HepG2 (cell line): ENCODE results near the gene E2F1. TPM values are rescaled to one million over a fixed set of nuclear protein-coding genes. Genes with fewer than 3 reads are reported as not detected.

Source experiments
- ARID3A ChIP-seq: IDR thresholded peaks from 2 replicates; pipeline ENCODE4 v1.6.1; 2012; ENCODE audit warnings: low read depth, low read length, improper control_type of control experiment
- ATF4 ChIP-seq, 2 experiments: fragments of 450-650 bp in 1 of 2; sonication (generic) in 1 of 2; formaldehyde crosslinking; IDR thresholded peaks; 2 replicates each; pipeline versions ENCODE4 v1.5.0 to v1.8.0; 2020 to 2022; ENCODE audit warnings: mild to moderate bottlenecking in 1 of 2, missing genetic modification reagents in 1 of 2
- GPN1 ChIP-seq: sonication (generic); formaldehyde crosslinking; IDR thresholded peaks from 2 replicates; pipeline ENCODE4 v1.5.1; 2020; ENCODE audit warnings: missing genetic modification reagents, borderline replicate concordance
- HIC2 ChIP-seq: sonication (generic); formaldehyde crosslinking; IDR thresholded peaks from 2 replicates; pipeline ENCODE4 v1.9.0; 2022; ENCODE audit warnings: low read depth, missing genetic modification reagents
- MIXL1 ChIP-seq: IDR thresholded peaks from 2 replicates; pipeline ENCODE4 v1.6.1; 2016
- MLLT10 ChIP-seq: sonication (generic); formaldehyde crosslinking; IDR thresholded peaks from 2 replicates; pipeline ENCODE4 v1.4.0; 2020; ENCODE audit warnings: missing genetic modification reagents
- POLR2AphosphoS2 ChIP-seq: IDR thresholded peaks from 2 replicates; pipeline ENCODE4 v1.6.1; 2011; ENCODE audit warnings: low read depth, low read length, improper control_type of control experiment
- SAP130 ChIP-seq: IDR thresholded peaks from 2 replicates; pipeline ENCODE4 v1.6.1; 2016; ENCODE audit warnings: low read depth
- SMAD1 ChIP-seq: sonication (generic); formaldehyde crosslinking; IDR thresholded peaks from 2 replicates; pipeline ENCODE4 v1.4.0; 2020; ENCODE audit warnings: missing genetic modification reagents, low read depth, mild to moderate bottlenecking, borderline replicate concordance
- SMAD9 ChIP-seq: sonication (generic); formaldehyde crosslinking; IDR thresholded peaks from 2 replicates; pipeline ENCODE4 v1.5.1; 2020; ENCODE audit warnings: mild to moderate bottlenecking, missing genetic modification reagents
- SP2 ChIP-seq: sonication (generic); formaldehyde crosslinking; IDR thresholded peaks from 2 replicates; pipeline ENCODE4 v1.5.1; 2020; ENCODE audit warnings: mild to moderate bottlenecking, missing genetic modification reagents
- ZNF160 ChIP-seq: sonication (generic); formaldehyde crosslinking; IDR thresholded peaks from 2 replicates; pipeline ENCODE4 v1.8.0; 2022; ENCODE audit warnings: mild to moderate bottlenecking, inconsistent platforms, missing genetic modification reagents
- ZNF224 ChIP-seq: sonication (generic); formaldehyde crosslinking; IDR thresholded peaks from 2 replicates; pipeline ENCODE4 v1.5.0; 2020; ENCODE audit warnings: mild to moderate bottlenecking, missing genetic modification reagents
- ZNF263 ChIP-seq: sonication (generic); formaldehyde crosslinking; IDR thresholded peaks from 2 replicates; pipeline ENCODE4 v1.4.0; 2020; ENCODE audit warnings: missing genetic modification reagents
- ZNF44 ChIP-seq: sonication (generic); formaldehyde crosslinking; IDR thresholded peaks from 2 replicates; pipeline ENCODE4 v1.5.1; 2020; ENCODE audit warnings: mild to moderate bottlenecking, missing genetic modification reagents
- ZSCAN31 ChIP-seq: sonication (generic); formaldehyde crosslinking; IDR thresholded peaks from 2 replicates; pipeline ENCODE4 v1.5.0; 2020; ENCODE audit warnings: low read depth, mild to moderate bottlenecking, missing genetic modification reagents
- polyA plus RNA-seq, 8 experiments: library from polyadenylated mRNA; depleted of rRNA in 3 of 8; stranded (reverse) in 7 of 8; unstranded in 1 of 8; fragments of >200 nt; fragmentation: Illumina TruSeq in 4 of 8; extraction: Trizol in 4 of 8; gene quantifications; 2 replicates each; pipeline versions ENCODE4 v1.2.1 to v1.2.3, GENCODE V29; 2011 to 2016; ENCODE audit warnings: low read depth in 4 of 8, missing spikeins in 1 of 8, mixed read lengths in 1 of 8; ENCODE audit not compliant: insufficient read depth in 1 of 8
- total RNA-seq, 5 experiments: library from RNA; depleted of rRNA; stranded (reverse); fragments of >200 nt; fragmentation: Illumina TruSeq; extraction: Trizol; gene quantifications; 2 replicates each; pipeline ENCODE4 v1.2.3, GENCODE V29; 2016; ENCODE audit warnings: low read depth in 1 of 5
- TF ChIP-seq, protein P1 (sequence below): sonication (generic); formaldehyde crosslinking; IDR thresholded peaks from 2 replicates; pipeline ENCODE4 v1.8.1; 2023; ENCODE audit warnings: mild to moderate bottlenecking, missing genetic modification reagents
- TF ChIP-seq, protein P2 (sequence below): sonication (generic); formaldehyde crosslinking; IDR thresholded peaks from 2 replicates; pipeline ENCODE4 v1.4.0; 2020; ENCODE audit warnings: missing genetic modification reagents
- TF ChIP-seq, protein P3 (sequence below): sonication (generic); formaldehyde crosslinking; IDR thresholded peaks from 2 replicates; pipeline ENCODE4 v1.5.1; 2020; ENCODE audit warnings: missing genetic modification reagents, mild to moderate bottlenecking, borderline replicate concordance

The E2F1 gene
- total and polyA plus RNA-seq, 2 of the 13 experiments (the other 11 are each of a cell fraction or from before 2014, with no cell fraction given) = 25.5 to 39.4 TPM

DNA sequence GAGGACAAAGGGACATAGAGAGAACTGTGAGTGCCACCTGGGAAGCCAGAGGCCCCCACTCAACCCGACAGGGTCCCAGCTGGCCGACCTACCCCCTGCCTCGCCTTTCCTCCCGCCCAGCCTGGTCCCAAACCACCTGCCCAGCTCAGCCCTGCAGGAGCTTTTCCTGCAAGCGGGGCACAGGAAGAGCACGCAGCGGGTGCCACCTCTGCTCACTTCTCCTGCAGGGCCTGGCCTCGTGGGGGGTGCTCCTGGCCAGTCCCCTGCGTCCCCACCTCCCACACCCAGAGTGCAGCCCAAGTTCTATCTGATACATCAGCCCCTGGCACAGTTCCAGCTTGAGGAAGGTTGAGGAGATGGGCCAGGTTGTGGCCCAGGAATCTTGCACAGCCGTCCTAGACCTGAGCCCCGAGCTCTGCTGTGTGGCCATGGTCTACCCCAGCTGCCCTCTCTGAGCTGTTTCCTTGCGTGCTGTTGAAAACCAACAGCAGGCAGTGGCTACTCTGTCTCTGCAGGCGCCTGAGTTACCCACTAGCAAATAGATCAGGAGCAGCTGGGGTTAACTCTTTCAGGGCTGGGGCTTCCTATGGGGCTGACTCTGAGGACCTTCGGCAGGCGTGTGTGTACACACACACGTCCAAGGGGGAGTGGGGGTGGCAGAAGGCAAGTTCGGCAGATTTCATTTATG, 13.6 kb downstream of the E2F1 start (continued):
- TF ChIP-seq MIXL1 (CRISPR knock-in tag) (no peak), ZNF263 (CRISPR knock-in tag) (no peak), ZSCAN31 (CRISPR knock-in tag) (peak; percentile 27; the same call in 1 of the 2 replicates), SAP130 (CRISPR knock-in tag) (peak; percentile 4; the same call in 1 of the 2 replicates), MLLT10 (CRISPR knock-in tag) (no peak), HIC2 (CRISPR knock-in tag) (0 out of 2 replicates have a peak, but pooled peaks have one; percentile 42), SMAD1 (CRISPR knock-in tag) (peak; percentile 77; the same call in 1 of the 2 replicates), SMAD9 (CRISPR knock-in tag) (no peak), SP2 (CRISPR knock-in tag) (no peak), ARID3A (no peak), GPN1 (CRISPR knock-in tag) (no peak), POLR2AphosphoS2 (no peak), ZNF160 (CRISPR knock-in tag) (no peak), ZNF224 (CRISPR knock-in tag) (peak; percentile 38; the same call in 1 of the 2 replicates), ZNF44 (CRISPR knock-in tag) (peak; percentile 41; the same call in 1 of the 2 replicates), ATF4 (CRISPR knock-in tag; IDR thresholded peaks at IDR 0.05) (0 out of 4 replicates have a peak, but pooled peaks of 1 of the 2 experiments have one; percentile 48)
- TF ChIP-seq, protein P1, sequence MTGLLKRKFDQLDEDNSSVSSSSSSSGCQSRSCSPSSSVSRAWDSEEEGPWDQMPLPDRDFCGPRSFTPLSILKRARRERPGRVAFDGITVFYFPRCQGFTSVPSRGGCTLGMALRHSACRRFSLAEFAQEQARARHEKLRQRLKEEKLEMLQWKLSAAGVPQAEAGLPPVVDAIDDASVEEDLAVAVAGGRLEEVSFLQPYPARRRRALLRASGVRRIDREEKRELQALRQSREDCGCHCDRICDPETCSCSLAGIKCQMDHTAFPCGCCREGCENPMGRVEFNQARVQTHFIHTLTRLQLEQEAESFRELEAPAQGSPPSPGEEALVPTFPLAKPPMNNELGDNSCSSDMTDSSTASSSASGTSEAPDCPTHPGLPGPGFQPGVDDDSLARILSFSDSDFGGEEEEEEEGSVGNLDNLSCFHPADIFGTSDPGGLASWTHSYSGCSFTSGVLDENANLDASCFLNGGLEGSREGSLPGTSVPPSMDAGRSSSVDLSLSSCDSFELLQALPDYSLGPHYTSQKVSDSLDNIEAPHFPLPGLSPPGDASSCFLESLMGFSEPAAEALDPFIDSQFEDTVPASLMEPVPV = 0 out of 2 replicates have a peak, but pooled peaks have one; percentile 11
- TF ChIP-seq, protein P2, sequence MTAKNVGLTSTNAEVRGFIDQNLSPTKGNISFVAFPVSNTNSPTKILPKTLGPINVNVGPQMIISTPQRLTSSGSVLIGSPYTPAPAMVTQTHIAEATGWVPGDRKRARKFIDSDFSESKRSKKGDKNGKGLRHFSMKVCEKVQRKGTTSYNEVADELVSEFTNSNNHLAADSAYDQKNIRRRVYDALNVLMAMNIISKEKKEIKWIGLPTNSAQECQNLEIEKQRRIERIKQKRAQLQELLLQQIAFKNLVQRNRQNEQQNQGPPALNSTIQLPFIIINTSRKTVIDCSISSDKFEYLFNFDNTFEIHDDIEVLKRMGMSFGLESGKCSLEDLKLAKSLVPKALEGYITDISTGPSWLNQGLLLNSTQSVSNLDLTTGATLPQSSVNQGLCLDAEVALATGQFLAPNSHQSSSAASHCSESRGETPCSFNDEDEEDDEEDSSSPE = no peak
- TF ChIP-seq, protein P3, sequence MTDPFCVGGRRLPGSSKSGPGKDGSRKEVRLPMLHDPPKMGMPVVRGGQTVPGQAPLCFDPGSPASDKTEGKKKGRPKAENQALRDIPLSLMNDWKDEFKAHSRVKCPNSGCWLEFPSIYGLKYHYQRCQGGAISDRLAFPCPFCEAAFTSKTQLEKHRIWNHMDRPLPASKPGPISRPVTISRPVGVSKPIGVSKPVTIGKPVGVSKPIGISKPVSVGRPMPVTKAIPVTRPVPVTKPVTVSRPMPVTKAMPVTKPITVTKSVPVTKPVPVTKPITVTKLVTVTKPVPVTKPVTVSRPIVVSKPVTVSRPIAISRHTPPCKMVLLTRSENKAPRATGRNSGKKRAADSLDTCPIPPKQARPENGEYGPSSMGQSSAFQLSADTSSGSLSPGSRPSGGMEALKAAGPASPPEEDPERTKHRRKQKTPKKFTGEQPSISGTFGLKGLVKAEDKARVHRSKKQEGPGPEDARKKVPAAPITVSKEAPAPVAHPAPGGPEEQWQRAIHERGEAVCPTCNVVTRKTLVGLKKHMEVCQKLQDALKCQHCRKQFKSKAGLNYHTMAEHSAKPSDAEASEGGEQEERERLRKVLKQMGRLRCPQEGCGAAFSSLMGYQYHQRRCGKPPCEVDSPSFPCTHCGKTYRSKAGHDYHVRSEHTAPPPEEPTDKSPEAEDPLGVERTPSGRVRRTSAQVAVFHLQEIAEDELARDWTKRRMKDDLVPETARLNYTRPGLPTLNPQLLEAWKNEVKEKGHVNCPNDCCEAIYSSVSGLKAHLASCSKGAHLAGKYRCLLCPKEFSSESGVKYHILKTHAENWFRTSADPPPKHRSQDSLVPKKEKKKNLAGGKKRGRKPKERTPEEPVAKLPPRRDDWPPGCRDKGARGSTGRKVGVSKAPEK (CRISPR knock-in tag) = peak; percentile 16; the same call in 1 of the 2 replicates
